ENCODE measurements around the gene DSCAML1. TPM values are rescaled to one million over a fixed set of nuclear protein-coding genes. Genes with fewer than 3 reads are reported as not detected.

DSCAML1 gene
- total RNA-seq, 1 experiment from 2014 or later = 0.15 TPM

GRCh38 chr11:117424781-117425180, 372.2 kb downstream of the DSCAML1 start:
- Mint-ChIP-seq H3K36me3 (ENCODE audit: insufficient read depth in 1 of 3, low read depth in 3 of 3) (no peaks in the 10 kb centered on the region; a peak in 1 of 7 replicates), H3K4me3 (no peak overlapping the region), H3K27ac (no peak overlapping the region), H3K9me3 (no peaks in the 10 kb centered on the region), H3K4me1 (peaks cover 14 to 39% of the 10 kb centered on the region in 2 experiments), H3K27me3 (ENCODE audit: low read depth) (peaks cover 28% of the 10 kb centered on the region)
- no CpG with 5 or more reads among the region's 4 CpGs for WGBS (ENCODE audit: extremely low coverage, insufficient read length, low lambda C conversion rate)
- H4K91ac ChIP-seq (ENCODE audit: insufficient read length, low read depth, low read length) = no peak overlapping the region
- no peak overlapping the region for H3T11ph ChIP-seq (ENCODE audit: low read length)
- no peak overlapping the region for H3K23ac ChIP-seq (ENCODE audit: insufficient read length, low read depth, low read length)
- no peak for DNase-seq
- no peak overlapping the region for H3K9ac ChIP-seq (ENCODE audit: extremely low read depth, insufficient read length, low read length)
- no peak overlapping the region for H4K5ac ChIP-seq (ENCODE audit: insufficient read length, low read depth, low read length)
- H4K20me1 ChIP-seq (ENCODE audit: control insufficient read depth, insufficient read depth, insufficient read length) = no peaks in the 10 kb centered on the region
- no peaks in the 10 kb centered on the region for H3K23me2 ChIP-seq (ENCODE audit: insufficient read length, low read depth, low read length, poor library complexity, severe bottlenecking)
- H3K79me1 ChIP-seq (ENCODE audit: insufficient read depth, low read depth, low read length, poor library complexity, severe bottlenecking) = no peaks in the 10 kb centered on the region
- no peak overlapping the region for H2AK5ac ChIP-seq (ENCODE audit: insufficient read length, low read length)
- H3K4ac ChIP-seq (ENCODE audit: low read depth, low read length) = no peak overlapping the region
- H3K4me2 ChIP-seq (ENCODE audit: insufficient read depth, insufficient read length, low read length) = no peak overlapping the region
- no peak overlapping the region for H3K14ac ChIP-seq (ENCODE audit: insufficient read depth, low read length)
- H4K8ac ChIP-seq (replicated peaks; ENCODE audit: insufficient read length, low read depth, low read length) = no peak overlapping the region
- no peak overlapping the region for H2BK20ac ChIP-seq (ENCODE audit: low read depth, low read length, poor library complexity, severe bottlenecking)
- H3K4me1 ChIP-seq (ENCODE audit: insufficient read depth, low read length) = no peaks in the 10 kb centered on the region
- H3K27me3 ChIP-seq (ENCODE audit: insufficient read depth, low read length) = no peaks in the 10 kb centered on the region
- no peak overlapping the region for H2BK120ac ChIP-seq (ENCODE audit: low read depth, low read length, poor library complexity, severe bottlenecking)
- no peak overlapping the region for H2BK12ac ChIP-seq (ENCODE audit: insufficient read length, low read depth, low read length)
- no peak overlapping the region for H3K56ac ChIP-seq (ENCODE audit: insufficient read length, low read depth, low read length)
- H3K9me3 ChIP-seq (ENCODE audit: control insufficient read depth, low read depth, low read length) = no peaks in the 10 kb centered on the region
- H2BK15ac ChIP-seq (ENCODE audit: low read depth, low read length) = no peak overlapping the region
- H2AFZ ChIP-seq (ENCODE audit: low read length) = no peak overlapping the region
- H3K27ac ChIP-seq (ENCODE audit: insufficient read length, low read depth, low read length) = no peak overlapping the region
- no peaks in the 10 kb centered on the region for H3K79me2 ChIP-seq (ENCODE audit: insufficient read depth, low read length)
- no peak for TF ChIP-seq CTCF (conservative IDR thresholded peaks at IDR 0.05)
- no peak overlapping the region for H2BK5ac ChIP-seq (ENCODE audit: insufficient read length, low read length)
- H3K18ac ChIP-seq (ENCODE audit: insufficient read length, low read depth, low read length) = no peak overlapping the region

Measured in H9 (cell line).